HG03095 (cell line): Measurements from ENCODE around the gene RUNX1.
A peak's percentile ranks its signal among the peaks of the same experiment; 100 is the strongest.

Experiments
- ATAC-seq: cut with Tn5 transposase; IDR thresholded peaks from one replicate; pipeline ENCODE4 v1.9.1; 2021; ENCODE audit warnings: moderate library complexity; ENCODE audit not compliant: unreplicated experiment

Gene RUNX1

GRCh38 chr21:34865400-34866241 lies 183.5 kb downstream of the RUNX1 start:
- peak; percentile 89 for ATAC-seq

DNA sequence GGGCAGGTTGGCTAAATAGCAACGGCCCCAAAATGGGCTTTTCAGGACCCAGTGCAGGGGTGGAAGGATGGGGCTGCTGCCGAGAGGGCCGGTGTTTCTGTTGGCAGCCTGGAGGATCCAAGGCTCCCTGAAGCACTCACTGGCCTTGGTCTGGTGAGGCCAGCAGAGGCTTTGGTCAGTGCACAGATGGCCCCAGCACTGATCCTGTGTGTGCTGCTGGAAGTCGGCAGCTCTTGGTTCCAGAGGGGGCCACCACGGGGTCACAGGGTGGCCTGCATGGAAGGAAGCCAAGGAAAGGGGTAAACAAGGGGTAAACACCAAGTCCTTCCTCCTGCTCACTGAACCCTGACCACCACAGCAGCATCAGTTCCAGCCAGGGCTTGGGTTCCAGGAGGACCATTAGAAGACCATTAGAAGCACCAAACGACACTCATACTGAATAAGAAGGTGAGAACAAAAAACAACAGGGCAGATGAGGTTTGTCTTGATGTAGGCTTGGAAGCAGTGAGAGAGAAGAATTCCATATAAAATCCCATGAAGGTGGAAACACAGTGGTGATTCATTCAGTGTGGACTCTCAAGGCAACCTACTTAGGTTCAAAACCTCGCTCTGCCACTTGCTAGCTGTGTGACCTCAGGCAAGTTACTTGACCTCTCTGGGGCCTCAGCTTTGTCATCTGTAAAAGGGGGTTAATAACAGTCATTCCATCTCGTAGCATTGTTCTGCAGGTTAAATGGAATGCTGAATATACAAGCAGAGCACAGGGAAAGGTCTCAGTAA lies 184.5 kb downstream of the RUNX1 start:
- ATAC-seq = no peak

GRCh38 chr21:34862951-34863350 lies 186.2 kb downstream of the RUNX1 start:
- ATAC-seq = no peak

DNA sequence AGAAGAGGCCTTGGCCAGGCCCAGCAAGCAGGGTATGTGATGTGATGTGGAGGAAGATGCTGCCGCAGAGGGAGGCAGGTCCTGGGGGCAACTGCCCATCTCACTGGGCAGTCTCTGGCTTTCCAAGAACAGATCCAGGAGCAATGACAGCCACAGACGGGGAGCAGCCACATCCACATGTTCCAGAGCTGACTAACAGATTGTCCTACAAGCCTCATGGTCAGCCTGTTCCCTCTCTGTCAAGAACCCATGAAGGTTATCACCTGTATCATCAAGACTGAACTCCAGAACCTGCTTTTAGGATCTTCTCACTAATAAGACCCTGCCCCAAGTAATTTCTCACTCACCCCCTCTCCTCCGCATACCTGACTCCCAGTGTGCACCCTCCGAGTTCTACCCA lies 187.8 kb downstream of the RUNX1 start:
- ATAC-seq = no peak

DNA sequence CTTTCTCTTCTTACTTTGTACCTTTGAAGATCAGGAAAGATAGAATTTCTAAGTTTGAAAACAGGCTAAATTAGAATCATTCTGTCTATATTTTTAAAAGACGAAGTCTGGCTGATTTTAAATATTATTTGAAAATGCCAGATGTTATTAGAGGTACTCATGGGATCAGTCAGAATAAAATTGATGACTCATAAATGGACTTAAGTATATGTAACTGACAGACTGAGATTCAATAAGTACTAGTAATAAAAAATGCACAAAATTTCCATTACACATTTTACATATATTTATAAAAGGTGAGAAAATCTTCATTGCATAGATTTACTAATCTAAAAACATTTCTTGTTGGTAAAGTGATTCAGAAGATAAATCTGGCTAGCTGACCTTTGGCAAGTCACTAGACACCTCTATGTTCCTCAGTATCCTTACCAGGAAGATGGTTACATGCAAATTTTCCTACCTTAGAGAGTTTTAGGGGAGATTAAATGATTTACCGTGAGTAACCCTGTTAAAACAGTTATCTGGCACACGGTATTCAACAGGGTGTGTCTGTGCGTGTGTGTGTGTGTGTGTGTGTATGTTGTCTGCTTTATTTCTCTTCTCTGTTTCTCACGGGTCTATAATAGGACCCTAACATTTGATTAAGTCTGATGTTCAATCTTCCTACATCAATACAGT lies 189.0 kb downstream of the RUNX1 start:
- no peak for ATAC-seq

DNA sequence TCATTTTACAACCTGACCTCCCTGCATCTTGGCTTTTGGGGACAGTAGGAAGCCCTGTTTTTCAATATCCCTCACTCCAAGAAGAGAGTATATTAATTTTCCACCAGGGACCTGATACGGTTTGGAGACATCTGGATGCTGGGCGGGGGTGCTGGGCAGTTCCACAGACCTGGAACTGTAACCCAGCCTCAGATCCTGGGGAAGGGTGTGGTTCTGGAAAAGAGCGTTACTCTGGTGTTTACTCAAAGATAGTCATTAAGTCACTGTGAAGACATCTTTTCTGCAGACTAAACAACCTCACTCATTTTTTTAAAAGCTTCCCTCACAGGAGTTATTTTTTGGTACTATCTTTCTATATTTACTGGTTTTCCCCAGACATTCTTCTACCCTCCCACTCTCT lies 190.5 kb downstream of the RUNX1 start:
- ATAC-seq = no peak

GRCh38 chr21:34857874-34858273 lies 191.2 kb downstream of the RUNX1 start:
- no peak for ATAC-seq

DNA sequence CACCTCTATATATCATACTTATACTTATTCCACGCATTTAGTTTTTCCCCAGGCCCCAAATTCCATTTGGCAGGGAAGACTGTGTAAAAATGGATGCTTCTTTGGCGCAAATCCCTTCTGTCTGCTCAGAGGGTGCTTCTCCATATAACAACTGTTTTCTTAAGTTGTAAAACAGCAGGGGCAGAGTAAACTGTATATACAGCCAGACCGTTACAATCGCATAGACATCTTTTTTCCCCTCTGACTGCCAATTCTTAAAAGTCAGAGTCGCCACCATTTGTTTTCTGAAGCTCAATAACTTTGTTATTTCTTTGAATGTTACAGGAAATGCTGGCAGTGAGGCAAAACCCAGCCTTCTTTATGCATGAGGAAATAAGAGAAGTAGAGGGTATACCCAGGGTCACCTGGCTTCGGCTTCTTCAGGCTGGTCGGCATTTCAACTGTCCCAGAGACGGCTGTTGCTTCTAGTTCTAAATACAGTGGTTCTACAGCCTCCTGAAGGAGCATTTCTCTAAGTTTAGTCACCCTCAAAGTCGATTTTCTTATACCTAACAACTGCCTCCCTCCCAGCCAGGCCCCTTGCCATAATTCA lies 191.9 kb downstream of the RUNX1 start:
- no peak for ATAC-seq

- ATAC-seq = no peak
These were observed 196.7 kb downstream of the RUNX1 start for GRCh38 chr21:34852448-34852847.

GRCh38 chr21:34850166-34850690 lies 198.9 kb downstream of the RUNX1 start:
- no peak for ATAC-seq

DNA sequence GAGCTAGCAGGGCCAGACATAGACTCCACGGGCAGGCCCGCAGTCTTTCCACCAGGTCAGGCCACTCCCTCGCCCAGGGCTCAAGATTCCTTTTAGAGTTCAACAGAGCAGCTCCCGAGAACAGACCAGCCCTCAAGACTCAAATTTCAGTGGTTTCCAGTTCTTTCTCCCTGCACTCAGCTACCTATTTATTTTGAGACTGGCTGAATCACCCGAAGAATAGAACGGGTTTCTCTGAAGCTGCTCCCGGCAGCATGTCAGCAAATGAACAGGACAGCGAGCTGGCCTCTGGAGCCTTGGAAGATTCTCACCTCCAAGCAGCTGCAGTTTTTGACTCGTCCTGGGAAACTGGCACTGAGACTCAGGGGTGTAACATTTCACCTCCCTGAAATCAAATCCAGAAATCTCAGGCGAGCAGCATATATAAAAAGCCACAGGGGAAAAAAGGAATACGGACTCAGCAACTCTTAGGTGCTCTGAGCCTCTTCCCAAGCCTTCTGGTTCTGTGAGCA lies 202.4 kb downstream of the RUNX1 start:
- ATAC-seq = no peak

GRCh38 chr21:34845521-34846451 lies 203.3 kb downstream of the RUNX1 start:
- ATAC-seq = peak; percentile 88

- ATAC-seq = no peak
These were observed 204.2 kb downstream of the RUNX1 start for GRCh38 chr21:34844924-34845238.

DNA sequence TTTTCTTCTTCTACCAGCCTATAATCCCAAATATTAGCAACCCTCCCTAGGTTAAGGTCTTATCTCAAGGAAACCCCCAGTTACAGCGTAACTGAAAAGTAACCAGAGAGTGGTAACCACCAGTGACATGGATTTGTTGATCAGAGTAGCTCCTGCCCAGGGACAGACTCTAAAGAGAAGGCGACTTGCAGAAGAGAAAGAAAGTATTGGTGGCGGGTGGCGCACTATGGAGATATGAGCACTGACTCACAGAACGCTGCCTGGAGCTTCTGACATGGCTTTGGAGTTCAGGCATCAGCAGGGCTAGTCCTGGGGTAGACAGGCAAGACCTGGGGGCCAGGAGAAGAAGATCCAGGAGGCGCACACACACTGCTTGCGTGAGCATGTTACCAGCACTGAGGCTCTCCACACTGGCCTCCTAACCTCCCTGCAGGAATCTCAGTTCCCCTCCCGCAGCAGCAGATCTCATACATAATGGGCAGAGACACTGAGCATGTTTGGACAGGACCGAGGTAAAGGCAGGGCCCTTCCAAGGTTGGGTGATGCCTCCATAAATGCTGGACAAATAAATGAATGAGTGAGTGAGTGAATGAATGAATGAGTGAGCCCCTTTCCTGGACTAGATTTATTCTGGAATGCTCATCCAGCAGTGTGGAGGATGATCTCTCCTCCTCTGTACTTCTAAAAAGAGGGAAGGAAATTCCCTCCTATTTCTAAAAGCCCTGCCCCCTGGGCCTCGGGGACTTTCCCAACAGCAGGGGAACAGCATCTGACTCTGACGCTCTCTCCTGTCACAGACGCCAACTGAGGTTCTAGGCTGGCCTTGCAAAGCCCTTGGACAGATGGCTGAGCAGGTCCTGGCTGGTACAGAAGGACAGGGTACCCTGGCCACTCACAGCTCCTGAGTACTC lies 204.8 kb downstream of the RUNX1 start:
- no peak for ATAC-seq

GRCh38 chr21:34843562-34843961 lies 205.5 kb downstream of the RUNX1 start:
- ATAC-seq = no peak

- ATAC-seq = no peak
These were observed 207.9 kb downstream of the RUNX1 start for GRCh38 chr21:34841154-34841553.

DNA sequence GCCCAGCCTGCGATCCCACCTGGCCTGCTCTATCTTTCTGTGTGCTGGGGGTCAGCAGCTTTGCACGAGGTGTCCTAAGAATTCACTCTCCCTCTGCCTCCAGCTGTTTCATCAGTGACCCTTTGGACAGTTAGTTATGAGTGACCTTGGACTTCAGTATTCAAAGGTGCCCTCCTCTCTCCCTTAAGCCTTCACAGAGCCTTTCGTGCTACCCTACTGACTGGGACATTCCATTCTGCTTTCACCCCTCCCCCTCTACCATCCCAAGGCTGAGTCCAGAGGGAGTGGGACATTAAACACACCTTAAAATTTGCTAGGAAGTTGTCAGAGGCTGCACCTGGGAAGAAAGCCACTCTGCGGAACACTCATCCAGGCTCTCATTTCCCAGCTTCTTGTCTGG lies 208.4 kb downstream of the RUNX1 start:
- ATAC-seq = no peak

DNA sequence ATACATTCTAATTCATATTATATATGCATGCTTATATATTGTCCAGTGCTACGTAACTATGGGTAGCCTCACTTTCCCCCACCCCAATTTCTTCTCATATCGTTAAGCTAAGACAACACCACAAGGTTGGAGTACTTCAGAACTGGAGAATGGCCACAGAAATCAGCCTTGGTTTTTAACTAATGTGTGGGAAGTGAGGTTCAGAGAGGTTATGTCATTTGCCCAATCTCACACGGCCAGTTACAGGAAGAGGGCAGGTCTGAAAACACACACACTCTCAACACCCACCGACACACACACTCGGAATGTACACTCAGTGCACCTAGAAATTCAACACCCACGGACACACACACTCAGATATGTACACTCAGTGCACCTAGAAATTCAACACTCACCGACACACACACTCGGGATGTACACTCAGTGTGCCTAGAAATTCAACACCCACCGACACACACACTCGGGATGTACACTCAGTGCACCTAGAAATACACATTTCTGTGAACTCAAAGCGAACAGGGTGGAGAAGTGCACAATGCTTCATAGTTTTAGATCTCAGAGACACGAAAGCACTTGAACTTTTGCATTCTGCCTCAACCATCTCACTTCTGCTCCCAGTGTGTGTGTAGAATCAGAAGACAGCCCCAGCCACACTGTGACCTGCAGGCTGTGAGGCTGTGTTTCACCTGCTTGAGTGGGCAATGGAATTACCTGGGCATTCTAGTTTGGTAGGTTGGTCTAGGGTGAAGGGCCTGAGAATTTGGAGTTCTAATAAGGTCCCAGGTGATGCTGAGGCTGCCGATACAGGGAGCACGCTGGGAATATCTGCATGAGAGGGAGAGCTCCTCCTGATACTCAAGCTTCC lies 209.9 kb downstream of the RUNX1 start:
- no peak for ATAC-seq
